Measurements from ENCODE around the gene AFAP1.

AFAP1 gene

GRCh38 chr4:7939377-7940108 lies at the start of gene AFAP1:
Gene AFAP1 (minus strand): TSS chr4:7939861. CDS start chr4:7872078, 67,783 bp downstream.
- peak; percentile 98 for DNase-seq (ENCODE audit: low spot score)
- TF ChIP-seq CTCF (IDR thresholded peaks at IDR 0.05; ENCODE audit: extremely low read depth, missing control alignments): no peak

GRCh38 chr4:7988437-7988836 lies 48.8 kb upstream of the AFAP1 start:
- DNase-seq (ENCODE audit: low spot score): no peak

GRCh38 chr4:7987148-7987989 lies 47.7 kb upstream of the AFAP1 start:
- DNase-seq (ENCODE audit: low spot score): peak; percentile 85
- TF ChIP-seq CTCF (IDR thresholded peaks at IDR 0.05; ENCODE audit: extremely low read depth, missing control alignments): peak; percentile 87

More at GRCh38 chr4:7988437-7988836, 48.8 kb upstream of the AFAP1 start:
- no peak for TF ChIP-seq CTCF (IDR thresholded peaks at IDR 0.05; ENCODE audit: extremely low read depth, missing control alignments)

DNA sequence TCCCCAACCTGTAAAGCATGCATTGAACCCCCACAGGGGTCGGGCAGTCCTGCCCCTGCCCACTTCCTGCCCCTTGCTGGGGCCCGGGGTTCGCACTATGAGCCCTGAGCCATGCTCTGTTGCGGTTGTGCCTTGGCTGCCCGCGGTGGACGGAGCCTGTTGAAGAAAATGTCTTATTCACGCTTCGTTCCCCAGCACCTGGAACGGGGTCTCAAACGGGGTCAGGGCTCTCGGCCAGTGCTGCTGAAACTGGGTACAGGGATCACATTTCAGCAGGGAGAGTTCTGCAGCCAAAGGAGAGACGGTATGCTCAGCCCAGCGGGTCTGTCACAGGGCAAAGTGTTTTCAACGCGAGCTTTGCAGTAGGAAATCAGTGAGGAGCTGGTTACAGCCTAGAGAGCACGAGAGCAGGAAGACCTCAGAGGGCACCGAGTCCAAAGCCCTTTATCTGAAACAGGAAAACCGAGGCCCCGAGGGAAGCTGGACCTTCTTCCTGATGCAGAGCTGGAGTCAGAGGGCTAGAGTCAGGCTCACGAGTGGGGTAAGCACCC lies 46.3 kb upstream of the AFAP1 start:
- no peak for TF ChIP-seq CTCF (IDR thresholded peaks at IDR 0.05; ENCODE audit: extremely low read depth, missing control alignments)
- DNase-seq (ENCODE audit: low spot score): no peak

DNA sequence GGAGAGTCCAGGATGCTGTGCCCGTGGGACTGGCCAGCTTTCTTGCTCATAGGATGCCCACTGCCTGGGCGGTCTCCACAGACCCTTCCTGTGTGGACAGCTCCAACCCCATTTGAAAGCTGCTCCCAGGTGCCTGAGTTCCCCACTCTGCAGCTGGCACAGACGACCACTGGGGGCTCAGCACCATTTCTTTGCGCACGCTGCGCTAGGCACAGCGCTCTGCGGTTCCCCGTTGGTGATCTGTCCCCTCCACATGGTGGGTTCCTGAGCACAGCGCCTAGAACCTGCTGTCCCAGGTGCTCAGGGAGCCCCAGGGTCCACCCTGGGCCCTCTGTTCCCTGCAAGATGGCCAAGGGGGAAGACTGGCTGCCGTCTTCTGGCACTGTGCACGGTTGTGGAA lies 45.4 kb upstream of the AFAP1 start:
- no peak for DNase-seq (ENCODE audit: low spot score)
- no peak for TF ChIP-seq CTCF (IDR thresholded peaks at IDR 0.05; ENCODE audit: extremely low read depth, missing control alignments)

- TF ChIP-seq CTCF (IDR thresholded peaks at IDR 0.05; ENCODE audit: extremely low read depth, missing control alignments): no peak
- no peak for DNase-seq (ENCODE audit: low spot score)
Measured at GRCh38 chr4:7984286-7984925, 44.7 kb upstream of the AFAP1 start.
